ACC112 (cell line): ENCODE data around the gene PIGN.

Experiments
- H2AFZ ChIP-seq: fragments of 200-600 bp; sonication (generic); one replicate; pipeline ENCODE4 v1.6.0; 2017; ENCODE audit warnings: antibody characterized with exemption, low read length; ENCODE audit not compliant: unreplicated experiment
- H3K27ac ChIP-seq: fragments of 200-600 bp; sonication (generic); 2 replicates; pipeline ENCODE4 v1.5.1; 2014; ENCODE audit warnings: low read depth, mild to moderate bottlenecking, antibody characterized with exemption, low read length, moderate library complexity
- H3K27me3 ChIP-seq: fragments of 200-600 bp; sonication (generic); 2 replicates; pipeline ENCODE4 v1.6.1; 2014; ENCODE audit warnings: mild to moderate bottlenecking, antibody characterized with exemption, low read length, moderate library complexity, mixed read lengths; ENCODE audit not compliant: insufficient read depth
- H3K36me3 ChIP-seq: fragments of 200-600 bp; sonication (generic); 2 replicates; pipeline ENCODE4 v1.6.1; 2016; ENCODE audit warnings: mild to moderate bottlenecking, antibody characterized with exemption, low read length, moderate library complexity, mixed read lengths; ENCODE audit not compliant: insufficient read depth
- H3K4me1 ChIP-seq: fragments of 200-600 bp; sonication (generic); one replicate; pipeline ENCODE4 v1.6.1; 2016; ENCODE audit warnings: low read length, mixed read lengths; ENCODE audit not compliant: insufficient read depth, unreplicated experiment, control insufficient read depth
- H3K4me3 ChIP-seq: fragments of 200-600 bp; sonication (generic); 2 replicates; pipeline ENCODE4 v1.5.1; 2014; ENCODE audit warnings: mild to moderate bottlenecking, low read depth, low read length
- H3K79me2 ChIP-seq: fragments of 200-600 bp; sonication (generic); one replicate; pipeline ENCODE4 v1.6.0; 2016; ENCODE audit warnings: low read length; ENCODE audit not compliant: control insufficient read depth, unreplicated experiment, insufficient read depth

PIGN gene

DNA sequence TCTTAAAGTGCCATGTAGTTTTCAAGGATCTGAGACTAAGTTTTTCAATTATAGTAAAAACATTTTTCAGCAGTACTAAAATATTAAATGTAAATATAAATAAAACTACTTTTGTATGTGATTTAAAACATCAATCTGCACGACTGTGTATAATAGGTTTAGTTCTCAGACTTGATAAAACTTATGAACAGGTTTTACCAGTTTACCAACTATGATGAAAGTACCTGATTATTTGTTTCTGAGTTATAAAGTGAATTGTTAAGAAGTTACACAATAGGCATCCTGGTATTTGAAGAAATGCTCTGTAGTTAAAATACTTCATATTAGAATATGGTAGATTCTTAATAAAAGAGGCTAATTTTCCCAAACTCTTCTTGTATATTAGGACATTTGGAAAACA lies 15.0 kb upstream of the PIGN start:
- H3K4me1 ChIP-seq: peaks cover 10% of the 10 kb centered on the region
- no peaks in the 10 kb centered on the region for H3K27me3 ChIP-seq
- H3K36me3 ChIP-seq: no peaks in the 10 kb centered on the region
- peaks cover 59% of the 10 kb centered on the region for H3K79me2 ChIP-seq
- H3K4me3 ChIP-seq: no peak overlapping the region
- H2AFZ ChIP-seq: no peak overlapping the region
- H3K27ac ChIP-seq: no peak overlapping the region

DNA sequence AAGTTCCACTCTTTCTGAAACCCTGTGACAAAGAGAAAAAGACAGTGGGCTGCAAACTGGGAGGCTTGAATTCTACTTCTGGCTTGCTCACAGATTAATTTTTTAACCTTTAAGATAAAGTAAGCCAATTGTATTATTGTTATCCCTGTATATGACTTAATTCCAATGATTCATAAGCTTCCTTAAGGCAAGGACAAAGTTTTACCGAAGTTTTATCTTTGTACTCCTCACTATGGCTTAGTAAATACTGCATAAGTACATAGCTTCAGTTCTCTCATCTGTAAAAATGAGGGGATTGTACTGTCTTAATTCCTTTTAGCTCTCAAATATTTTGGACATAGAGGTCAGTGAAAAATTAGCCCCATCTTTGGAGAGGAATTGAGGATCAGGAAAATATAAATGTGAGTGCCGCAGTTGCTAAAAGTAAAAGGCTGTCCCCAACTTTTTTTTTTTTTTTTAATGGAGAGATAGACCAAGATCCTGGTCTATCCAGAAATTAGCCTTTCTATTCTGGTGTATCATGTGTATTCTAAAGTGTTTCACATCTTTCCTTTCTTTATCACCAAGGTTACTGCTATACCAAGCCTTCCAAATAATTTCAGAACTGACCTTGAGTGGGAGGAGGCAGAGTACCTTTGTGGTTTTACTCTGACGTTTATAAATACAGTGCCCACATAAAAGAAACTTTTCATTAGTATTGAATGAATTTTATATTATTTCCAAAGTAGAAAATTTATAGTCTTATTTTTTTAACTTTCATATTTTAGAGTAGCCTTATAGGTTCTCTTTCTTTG lies 13.5 kb upstream of the PIGN start:
- peaks cover 55% of the 10 kb centered on the region for H3K79me2 ChIP-seq
- H3K4me1 ChIP-seq: peaks cover 10% of the 10 kb centered on the region
- no peak overlapping the region for H3K4me3 ChIP-seq
- no peak overlapping the region for H3K27ac ChIP-seq
- no peaks in the 10 kb centered on the region for H3K27me3 ChIP-seq
- no peak overlapping the region for H2AFZ ChIP-seq
- H3K36me3 ChIP-seq: no peaks in the 10 kb centered on the region

DNA sequence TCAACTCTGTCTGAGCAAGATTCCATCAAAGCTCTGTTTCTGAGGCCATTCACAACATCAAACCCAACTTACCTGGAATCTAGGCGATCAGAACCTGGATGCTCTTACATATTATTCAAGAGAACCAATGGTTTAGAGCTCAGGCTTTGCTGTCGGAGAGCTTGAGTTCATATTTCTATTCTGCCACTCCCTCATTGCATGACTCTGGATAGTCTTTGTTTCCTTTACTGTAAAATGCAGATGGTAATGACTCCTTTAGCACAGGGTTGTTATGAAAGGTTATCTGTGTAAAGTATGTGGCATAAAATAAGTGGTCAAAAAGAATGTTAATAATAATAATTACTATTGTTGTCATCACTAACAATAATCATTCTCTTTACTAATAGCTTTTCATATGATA lies 12.8 kb upstream of the PIGN start:
- H3K27me3 ChIP-seq: no peaks in the 10 kb centered on the region
- no peak overlapping the region for H2AFZ ChIP-seq
- H3K79me2 ChIP-seq: peaks cover 53% of the 10 kb centered on the region
- H3K36me3 ChIP-seq: no peaks in the 10 kb centered on the region
- H3K4me1 ChIP-seq: peaks cover 10% of the 10 kb centered on the region
- no peak overlapping the region for H3K27ac ChIP-seq
- no peak overlapping the region for H3K4me3 ChIP-seq

DNA sequence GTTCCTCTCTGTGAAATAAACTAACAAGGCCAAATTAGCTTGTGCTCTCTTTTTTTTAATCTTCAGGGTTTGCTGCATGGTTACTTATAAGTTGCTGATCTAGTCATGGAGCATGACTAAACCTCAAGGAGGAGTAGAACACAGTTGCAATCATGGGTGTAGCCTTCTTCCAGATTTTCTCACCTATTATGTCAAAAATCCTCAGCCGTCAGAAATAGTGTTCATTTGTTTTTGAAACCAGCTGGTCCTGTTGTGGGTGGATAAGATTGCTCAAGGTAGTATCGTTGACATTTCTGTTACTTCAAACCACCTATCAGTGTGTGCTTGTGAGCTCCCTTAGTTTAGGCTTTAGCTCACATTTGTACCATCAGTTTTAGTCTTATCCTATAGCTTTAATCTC lies 11.4 kb upstream of the PIGN start:
- no peaks in the 10 kb centered on the region for H3K27me3 ChIP-seq
- H3K4me3 ChIP-seq: no peak overlapping the region
- no peak overlapping the region for H2AFZ ChIP-seq
- H3K4me1 ChIP-seq: peaks cover 10% of the 10 kb centered on the region
- H3K79me2 ChIP-seq: peaks cover 59% of the 10 kb centered on the region
- no peaks in the 10 kb centered on the region for H3K36me3 ChIP-seq
- H3K27ac ChIP-seq: no peak overlapping the region

DNA sequence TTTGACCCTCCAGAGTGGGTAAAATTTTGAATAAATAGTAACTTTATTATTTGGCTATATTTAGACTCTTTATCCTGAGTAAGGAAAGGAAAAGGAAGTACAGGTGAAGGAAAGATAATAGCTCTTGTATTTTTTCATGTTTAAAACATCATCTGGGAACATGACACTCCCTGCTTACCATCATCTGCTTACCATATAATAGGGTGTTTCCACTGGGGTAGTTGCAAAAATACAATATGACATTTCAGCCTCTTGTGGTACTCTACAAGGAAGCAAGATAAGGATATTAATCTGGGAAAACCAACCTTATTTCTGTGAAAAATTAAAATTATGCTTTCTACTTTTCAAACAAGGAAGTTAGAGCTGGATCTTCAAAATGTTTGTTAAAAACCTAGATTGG lies 10.1 kb upstream of the PIGN start:
- no peaks in the 10 kb centered on the region for H3K36me3 ChIP-seq
- no peaks in the 10 kb centered on the region for H3K27me3 ChIP-seq
- H2AFZ ChIP-seq: no peak overlapping the region
- no peak overlapping the region for H3K27ac ChIP-seq
- peaks cover 70% of the 10 kb centered on the region for H3K79me2 ChIP-seq
- peaks cover 10% of the 10 kb centered on the region for H3K4me1 ChIP-seq
- no peak overlapping the region for H3K4me3 ChIP-seq

DNA sequence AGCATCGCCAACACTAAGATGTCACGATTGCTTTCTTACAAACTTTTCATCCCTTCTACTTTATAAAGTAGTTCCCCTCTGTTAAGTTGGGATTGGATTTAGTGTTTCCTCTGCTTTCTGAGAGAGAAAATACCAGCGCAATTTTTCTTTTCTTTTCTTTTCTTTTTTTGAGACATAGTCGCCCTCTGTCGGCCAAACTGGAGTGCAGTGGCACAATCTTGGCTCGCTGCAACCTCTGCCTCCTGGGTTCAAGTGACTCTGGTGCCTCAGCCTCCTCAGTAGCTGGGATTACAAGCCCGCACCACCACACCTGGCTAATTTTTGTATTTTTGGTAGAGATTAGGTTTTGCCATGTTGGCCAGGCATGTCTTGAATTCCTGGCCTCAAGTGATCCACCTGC lies 9.2 kb upstream of the PIGN start:
- no peak overlapping the region for H2AFZ ChIP-seq
- no peak overlapping the region for H3K4me3 ChIP-seq
- no peaks in the 10 kb centered on the region for H3K36me3 ChIP-seq
- H3K27ac ChIP-seq: no peak overlapping the region
- H3K79me2 ChIP-seq: peaks cover 79% of the 10 kb centered on the region
- no peaks in the 10 kb centered on the region for H3K27me3 ChIP-seq
- H3K4me1 ChIP-seq: peaks cover 13% of the 10 kb centered on the region

DNA sequence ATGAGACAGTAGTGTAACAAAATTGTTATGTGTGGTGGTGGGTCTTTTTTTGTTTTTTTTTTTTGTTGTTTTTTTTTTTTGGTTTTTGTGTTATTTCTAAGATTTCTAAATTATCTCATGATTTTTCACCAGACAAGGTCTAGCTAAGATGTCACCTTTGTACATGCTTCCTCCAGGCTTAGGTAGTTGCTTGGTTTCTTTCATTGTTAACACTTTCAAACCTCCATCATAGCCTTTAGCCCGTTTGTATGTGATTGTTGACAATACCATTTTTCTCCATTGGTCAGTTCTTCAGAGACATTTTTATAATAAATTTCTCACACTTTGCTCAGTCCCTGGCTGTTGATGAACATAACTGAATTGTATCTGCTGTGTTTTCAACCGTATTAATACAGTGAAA lies 2.4 kb upstream of the PIGN start:
- Histone ChIP-seq H2AFZ (no peak overlapping the region), H3K79me2 (peaks cover 80% of the 10 kb centered on the region), H3K27me3 (no peaks in the 10 kb centered on the region), H3K4me3 (peak overlapping the region; percentile 97), H3K36me3 (no peaks in the 10 kb centered on the region), H3K4me1 (peaks cover 38% of the 10 kb centered on the region), H3K27ac (no peak overlapping the region)

DNA sequence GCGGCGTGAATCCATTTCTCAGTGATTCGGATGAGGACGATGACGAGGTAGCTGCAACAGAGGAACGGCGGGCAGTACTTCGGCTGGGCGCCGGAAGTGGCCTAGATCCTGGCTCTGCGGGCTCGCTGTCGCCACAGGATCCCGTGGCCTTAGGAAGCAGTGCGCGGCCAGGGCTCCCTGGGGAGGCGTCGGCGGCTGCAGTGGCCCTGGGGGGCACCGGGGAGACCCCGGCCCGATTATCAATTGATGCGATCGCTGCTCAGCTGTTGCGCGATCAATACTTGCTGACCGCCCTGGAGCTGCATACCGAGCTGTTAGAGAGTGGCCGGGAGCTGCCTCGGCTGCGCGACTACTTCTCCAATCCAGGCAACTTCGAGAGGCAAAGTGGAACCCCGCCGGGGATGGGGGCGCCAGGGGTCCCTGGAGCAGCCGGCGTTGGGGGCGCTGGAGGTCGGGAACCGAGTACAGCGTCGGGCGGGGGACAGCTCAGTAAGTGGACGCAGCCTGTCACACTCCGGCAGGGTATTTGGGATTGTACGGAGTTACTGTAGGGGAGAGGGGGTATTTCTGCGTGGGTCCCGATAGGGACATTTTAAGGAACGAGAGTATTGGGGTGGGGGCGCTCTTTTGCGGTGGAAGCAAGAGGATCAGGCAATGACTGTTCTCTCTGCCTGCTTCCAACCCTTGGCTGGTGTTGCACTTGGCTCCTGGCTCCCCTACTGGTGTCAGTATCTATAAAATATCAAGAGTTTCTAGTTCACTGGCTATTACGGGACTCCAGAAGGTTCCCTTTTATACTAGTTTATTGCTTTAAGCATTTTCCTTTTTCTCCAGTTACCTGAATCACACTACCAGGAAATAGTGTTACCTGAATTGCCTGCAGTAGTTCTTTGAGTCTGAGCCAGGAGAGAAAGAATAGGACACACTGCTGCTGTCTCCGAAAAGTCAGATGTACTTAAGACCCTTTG lies 971 bp upstream of the PIGN start:
- Histone ChIP-seq H3K4me1 (peaks cover 38% of the 10 kb centered on the region), H3K79me2 (peaks cover 75% of the 10 kb centered on the region), H3K36me3 (no peaks in the 10 kb centered on the region), H3K27ac (peak overlapping the region; percentile 34; the same call in 1 of the 2 replicates), H3K27me3 (no peaks in the 10 kb centered on the region), H2AFZ (peak overlapping the region; percentile 96), H3K4me3 (peak overlapping the region; percentile 97)

DNA sequence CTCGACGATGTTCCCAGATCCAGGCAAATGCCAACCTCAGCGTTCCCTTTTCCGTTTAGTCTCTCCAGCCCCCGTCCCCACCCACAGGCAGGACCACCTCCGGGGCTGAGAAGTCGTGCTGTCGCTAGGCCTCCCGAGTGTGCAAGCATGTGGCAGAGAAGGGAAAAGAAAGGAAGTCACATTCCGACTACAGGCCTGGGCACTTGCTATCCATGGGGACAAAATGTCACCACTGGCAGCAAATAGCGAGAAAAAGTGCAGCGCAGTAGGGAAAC lies 420 bp downstream of the PIGN start:
- no peaks in the 10 kb centered on the region for H3K36me3 ChIP-seq
- peaks cover 38% of the 10 kb centered on the region for H3K4me1 ChIP-seq
- H2AFZ ChIP-seq: peak overlapping the region; percentile 50
- H3K27me3 ChIP-seq: no peaks in the 10 kb centered on the region
- peak overlapping the region; percentile 97 for H3K4me3 ChIP-seq
- H3K27ac ChIP-seq: peak overlapping the region; percentile 27
- H3K79me2 ChIP-seq: peaks cover 62% of the 10 kb centered on the region

DNA sequence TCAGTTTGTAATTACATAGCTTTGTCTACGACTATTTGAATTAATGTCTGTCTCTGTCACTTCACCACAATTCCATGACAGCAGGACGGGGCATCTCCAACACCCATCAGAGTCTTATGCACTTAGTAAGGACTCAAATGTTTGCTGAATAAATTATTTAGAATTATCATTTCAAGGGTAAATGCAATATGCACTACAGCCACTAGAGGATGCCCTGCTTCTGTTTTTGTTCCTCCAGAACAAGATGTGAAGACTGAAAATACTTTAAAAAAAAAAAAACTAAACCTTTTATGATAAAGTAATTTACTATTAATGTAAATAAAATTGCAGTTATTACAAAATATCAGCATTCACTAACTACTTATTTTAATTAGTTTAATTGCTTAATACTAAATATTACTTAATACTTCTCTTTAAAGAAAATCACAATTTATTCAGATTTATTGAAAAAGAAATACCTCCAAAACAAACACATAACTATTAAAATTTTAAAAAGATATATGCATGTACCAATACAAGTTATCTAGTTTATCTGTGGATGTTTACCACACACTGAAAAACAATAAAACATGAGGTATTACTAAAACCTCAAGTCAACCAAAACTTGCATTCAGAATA lies 3.2 kb downstream of the PIGN start:
- no peak overlapping the region for H2AFZ ChIP-seq
- peaks cover 36% of the 10 kb centered on the region for H3K79me2 ChIP-seq
- H3K27ac ChIP-seq: no peak overlapping the region
- no peaks in the 10 kb centered on the region for H3K36me3 ChIP-seq
- H3K4me1 ChIP-seq: peaks cover 15% of the 10 kb centered on the region
- no peaks in the 10 kb centered on the region for H3K27me3 ChIP-seq
- H3K4me3 ChIP-seq: no peak overlapping the region
